H1 (cell line): ENCODE data around the gene SENP7. TPM values are rescaled to one million over a fixed set of nuclear protein-coding genes. Genes with fewer than 3 reads are reported as not detected.

ENCODE experiments used
- CTCF ChIA-PET: fragments of 300-600 bp; sonication (Branson Sonifier 250); formaldehyde crosslinking; loops from one replicate; lab custom pipeline; 2021; ENCODE audit not compliant: partially characterized antibody; lab: Charles Lee
- POLR2A ChIA-PET: fragments of 300-600 bp; sonication (Branson Sonifier 250); formaldehyde crosslinking; loops from one replicate; lab custom pipeline; 2021; ENCODE audit warnings: inconsistent platforms; ENCODE audit not compliant: partially characterized antibody; lab: Charles Lee
- DNase-seq, 2 experiments: peaks; one replicate each; pipeline versions ENCODE4 v3.0.0 to v3.0.0-alpha.2; 2010 to 2022; ENCODE audit warnings: low spot score in 2 of 2, low read depth in 1 of 2, mixed read lengths in 1 of 2
- FAIRE-seq: peaks from 2 replicates; lab custom pipeline; 2011; peaks lifted over from hg19 to GRCh38; lab: Jason Lieb, UNC
- H2AFZ ChIP-seq: 2 replicates; pipeline ENCODE4 v1.8.1; 2012; ENCODE audit warnings: low read length, inconsistent platforms
- H2AK5ac ChIP-seq: 2 replicates; pipeline ENCODE4 v1.6.1; 2013; ENCODE audit warnings: low read depth, low read length
- H2BK120ac ChIP-seq: replicated peaks from 2 replicates; pipeline ENCODE3; 2013; ENCODE audit warnings: low read depth, low read length, inconsistent platforms
- H2BK12ac ChIP-seq: 2 replicates; pipeline ENCODE4 v1.6.1; 2013; ENCODE audit warnings: low read depth, low read length
- H2BK15ac ChIP-seq: 2 replicates; pipeline ENCODE4 v1.6.1; 2013; ENCODE audit warnings: low read length
- H2BK20ac ChIP-seq: 2 replicates; pipeline ENCODE4 v1.6.1; 2013; ENCODE audit warnings: low read length
- H2BK5ac ChIP-seq: 2 replicates; pipeline ENCODE4 v1.6.1; 2013; ENCODE audit warnings: low read depth, low read length
- H3K14ac ChIP-seq: 2 replicates; pipeline ENCODE4 v1.6.1; 2013; ENCODE audit warnings: inconsistent platforms; ENCODE audit not compliant: insufficient read length
- H3K18ac ChIP-seq: 2 replicates; pipeline ENCODE4 v1.6.1; 2013; ENCODE audit warnings: low read length; ENCODE audit errors: extremely low read depth
- H3K23ac ChIP-seq: 2 replicates; pipeline ENCODE4 v1.6.1; 2013; ENCODE audit warnings: inconsistent platforms; ENCODE audit not compliant: insufficient read length
- H3K23me2 ChIP-seq: 2 replicates; pipeline ENCODE4 v1.6.1; 2013; ENCODE audit warnings: low read depth, low read length
- H3K27ac ChIP-seq: 2 replicates; pipeline ENCODE4 v1.6.1; 2011; ENCODE audit warnings: low read depth, low read length, inconsistent platforms
- H3K27me3 ChIP-seq, 4 experiments: replicated peaks in 1 of 4; 1 replicate in 1 of 4; 2 replicates in 3 of 4; pipeline versions ENCODE4 v1.6.1 to v1.8.1; 2011 to 2013; ENCODE audit warnings: low read length in 3 of 4, mild to moderate bottlenecking in 3 of 4, inconsistent platforms in 2 of 4, mixed read lengths in 2 of 4, moderate library complexity in 1 of 4; ENCODE audit not compliant: control insufficient read depth in 3 of 4, insufficient read depth in 3 of 4; ENCODE audit errors: extremely low read depth in 1 of 4
- H3K36me3 ChIP-seq, 4 experiments: 2 replicates each; pipeline versions ENCODE4 v1.6.1 to v1.8.1; 2011 to 2013; ENCODE audit warnings: mild to moderate bottlenecking in 4 of 4, low read length in 3 of 4, moderate library complexity in 2 of 4, control low read depth in 1 of 4, inconsistent platforms in 1 of 4; ENCODE audit not compliant: insufficient read depth in 4 of 4, control insufficient read depth in 2 of 4
- H3K4ac ChIP-seq: replicated peaks from 2 replicates; pipeline ENCODE3; 2013; ENCODE audit warnings: low read length, low read depth, mixed read lengths, inconsistent platforms; ENCODE audit not compliant: insufficient read length
- H3K4me1 ChIP-seq, 4 experiments: replicated peaks in 1 of 4; 1 replicate in 1 of 4; 2 replicates in 3 of 4; pipeline versions ENCODE4 v1.6.1 to v1.8.1; 2011 to 2013; ENCODE audit warnings: low read length in 3 of 4, inconsistent platforms in 2 of 4, mixed read lengths in 1 of 4; ENCODE audit not compliant: insufficient read depth in 4 of 4, control insufficient read depth in 3 of 4
- H3K4me2 ChIP-seq, 2 experiments: 2 replicates each; pipeline versions ENCODE4 v1.6.1 to v1.8.1; 2011 to 2013; ENCODE audit warnings: low read depth in 2 of 2, low read length in 2 of 2, control low read depth in 1 of 2, inconsistent platforms in 1 of 2, mild to moderate bottlenecking in 1 of 2; ENCODE audit not compliant: insufficient read depth in 1 of 2
- H3K4me3 ChIP-seq, 4 experiments: fragments of 200-600, 300-600 bp in 1 of 4; sonication (generic), shearing (Covaris generic), sonication (Bioruptor Twin) in 1 of 4; 2 replicates each; pipeline versions ENCODE4 v1.5.1 to v1.8.1; 2011 to 2016; ENCODE audit warnings: low read length in 4 of 4, low read depth in 3 of 4, control low read depth in 2 of 4, inconsistent platforms in 2 of 4, mild to moderate bottlenecking in 2 of 4, mixed read lengths in 1 of 4, moderate library complexity in 1 of 4; ENCODE audit not compliant: insufficient read depth in 2 of 4; ENCODE audit errors: extremely low read depth in 1 of 4
- H3K56ac ChIP-seq: replicated peaks from 2 replicates; pipeline ENCODE3; 2013; ENCODE audit warnings: low read depth, mild to moderate bottlenecking, mixed read lengths, low read length, inconsistent platforms; ENCODE audit not compliant: insufficient read length
- H3K79me1 ChIP-seq: 2 replicates; pipeline ENCODE4 v1.6.1; 2013; ENCODE audit warnings: low read depth, low read length, control low read depth
- H3K79me2 ChIP-seq, 2 experiments: 2 replicates each; pipeline versions ENCODE4 v1.6.1 to v1.8.1; 2012 to 2013; ENCODE audit warnings: low read length in 2 of 2, mild to moderate bottlenecking in 2 of 2, inconsistent platforms in 1 of 2; ENCODE audit not compliant: insufficient read depth in 2 of 2, control insufficient read depth in 1 of 2
- H3K9ac ChIP-seq, 4 experiments: replicated peaks in 1 of 4; 1 replicate in 1 of 4; 2 replicates in 3 of 4; pipeline versions ENCODE4 v1.6.1 to v1.8.1; 2011 to 2013; ENCODE audit warnings: low read depth in 3 of 4, low read length in 3 of 4, control low read depth in 2 of 4, mild to moderate bottlenecking in 2 of 4, moderate library complexity in 2 of 4, inconsistent platforms in 1 of 4; ENCODE audit errors: extremely low read depth in 1 of 4
- H3K9me3 ChIP-seq, 2 experiments: 2 replicates each; pipeline versions ENCODE4 v1.6.1 to v1.8.1; 2012 to 2013; ENCODE audit warnings: mild to moderate bottlenecking in 2 of 2, moderate library complexity in 2 of 2, control low read depth in 1 of 2, inconsistent platforms in 1 of 2, low read depth in 1 of 2, low read length in 1 of 2, mixed read lengths in 1 of 2; ENCODE audit not compliant: insufficient read depth in 2 of 2
- H4K20me1 ChIP-seq, 2 experiments: replicated peaks in 1 of 2; 2 replicates each; pipeline versions ENCODE3 to v1.8.1; 2011 to 2013; ENCODE audit warnings: inconsistent platforms in 2 of 2, low read length in 2 of 2, mild to moderate bottlenecking in 1 of 2; ENCODE audit not compliant: insufficient read depth in 2 of 2, control insufficient read depth in 1 of 2
- H4K5ac ChIP-seq: 2 replicates; pipeline ENCODE4 v1.6.1; 2013; ENCODE audit warnings: low read length, low read depth, mixed read lengths, inconsistent platforms; ENCODE audit not compliant: insufficient read length
- H4K8ac ChIP-seq: 2 replicates; pipeline ENCODE4 v1.8.0; 2013; ENCODE audit warnings: mild to moderate bottlenecking, moderate library complexity, low read length, inconsistent platforms; ENCODE audit not compliant: insufficient read depth; ENCODE audit errors: extremely low read depth
- H4K91ac ChIP-seq: replicated peaks from 2 replicates; pipeline ENCODE3; 2013; ENCODE audit warnings: low read length, mixed read lengths, inconsistent platforms; ENCODE audit not compliant: insufficient read length
- ASH2L ChIP-seq: fragments of 200-600, 300-600 bp; sonication (generic); IDR thresholded peaks from one replicate; pipeline ENCODE4 v1.7.1; 2017; ENCODE audit warnings: low read length
- CBX5 ChIP-seq: fragments of 300-800, 300-1000 bp; sonication (generic); IDR thresholded peaks from 2 replicates; pipeline ENCODE4 v1.7.1; 2016; ENCODE audit warnings: antibody characterized with exemption, low read length, low read depth
- CBX8 ChIP-seq: fragments of 300-800, 300-1000 bp; sonication (generic); IDR thresholded peaks from 2 replicates; pipeline ENCODE4 v1.7.1; 2016; ENCODE audit warnings: low read depth, low read length, borderline replicate concordance
- CHD2 ChIP-seq: IDR thresholded peaks from 2 replicates; pipeline ENCODE4 v1.6.1; 2012; ENCODE audit warnings: low read length, improper control_type of control experiment
- GTF2F1 ChIP-seq: IDR thresholded peaks from 2 replicates; pipeline ENCODE4 v1.6.1; 2012; ENCODE audit warnings: low read depth, low read length, improper control_type of control experiment, borderline replicate concordance
- JUN ChIP-seq: IDR thresholded peaks from 2 replicates; pipeline ENCODE4 v1.6.1; 2011; ENCODE audit warnings: low read depth, mild to moderate bottlenecking, improper control_type of control experiment, low read length
- JUND ChIP-seq: IDR thresholded peaks from 2 replicates; pipeline ENCODE4 v1.6.1; 2011; ENCODE audit warnings: mild to moderate bottlenecking, improper control_type of control experiment, low read length
- KDM1A ChIP-seq: fragments of 200-600, 300-600 bp; sonication (generic); IDR thresholded peaks from 2 replicates; pipeline ENCODE4 v1.7.1; 2016; ENCODE audit warnings: mild to moderate bottlenecking, low read length, borderline replicate concordance
- POLR2A ChIP-seq, 2 experiments: IDR thresholded peaks; 1 replicate in 1 of 2; 2 replicates in 1 of 2; pipeline ENCODE4 v1.6.1; 2011; ENCODE audit warnings: low read depth in 2 of 2, low read length in 2 of 2, mild to moderate bottlenecking in 2 of 2; ENCODE audit errors: control extremely low read depth in 1 of 2
- POLR2AphosphoS5 ChIP-seq: IDR thresholded peaks from 2 replicates; pipeline ENCODE4 v1.6.1; 2011; ENCODE audit warnings: low read depth, low read length
- TBP ChIP-seq: IDR thresholded peaks from 2 replicates; pipeline ENCODE4 v1.6.1; 2011; ENCODE audit warnings: low read depth, low read length, improper control_type of control experiment
- WGBS, 2 experiments: shearing (Covaris generic) in 1 of 2; methylation state at CpG; one replicate each; pipeline versions ENCODE4 v1.1.6 to v1.1.7; 2013 to 2015; ENCODE audit warnings: low lambda C conversion rate in 2 of 2, mixed read lengths in 2 of 2, inconsistent platforms in 1 of 2, low coverage in 1 of 2, missing lambda C conversion rate in 1 of 2; ENCODE audit not compliant: insufficient replicate concordance in 2 of 2, insufficient coverage in 1 of 2, insufficient read length in 1 of 2; ENCODE audit errors: extremely low coverage in 1 of 2, missing lambda C conversion rate in 1 of 2; 5-methylcytosine and 5-hydroxymethylcytosine counted together
- polyA plus RNA-seq, 7 experiments: library from polyadenylated mRNA; depleted of rRNA in 3 of 7; stranded (reverse) in 5 of 7; unstranded in 2 of 7; fragments of >200 nt in 5 of 7; fragments of 200-250 nt in 2 of 7; gene quantifications; 1 replicate in 5 of 7; 2 replicates in 1 of 7; 4 replicates in 1 of 7; pipeline versions ENCODE4 v1.2.1 to v1.2.3, GENCODE V29; 2011 to 2013; ENCODE audit warnings: missing spikeins in 2 of 7, mixed read lengths in 2 of 7
- total RNA-seq: library from RNA; stranded (reverse); fragmentation: NEBNext Ultra II Directional; extraction: Animal tissue kit (Norgen Biotek cat#: 25700); gene quantifications from 2 replicates; pipeline ENCODE4 v1.2.1, GENCODE V29; 2021
- TF ChIP-seq, protein P1 (sequence below): IDR thresholded peaks from 2 replicates; pipeline ENCODE4 v1.6.1; 2012; ENCODE audit warnings: low read length, inconsistent platforms
- TF ChIP-seq, protein P2 (sequence below): IDR thresholded peaks from 2 replicates; pipeline ENCODE4 v1.6.1; 2011; ENCODE audit warnings: low read depth, mild to moderate bottlenecking, low read length; ENCODE audit not compliant: insufficient read depth

Gene SENP7
- total and polyA plus RNA-seq, 2 of the 8 experiments (the other 6 are each of a cell fraction or from before 2014, with no cell fraction given), result 2.8 to 7.8 TPM

DNA sequence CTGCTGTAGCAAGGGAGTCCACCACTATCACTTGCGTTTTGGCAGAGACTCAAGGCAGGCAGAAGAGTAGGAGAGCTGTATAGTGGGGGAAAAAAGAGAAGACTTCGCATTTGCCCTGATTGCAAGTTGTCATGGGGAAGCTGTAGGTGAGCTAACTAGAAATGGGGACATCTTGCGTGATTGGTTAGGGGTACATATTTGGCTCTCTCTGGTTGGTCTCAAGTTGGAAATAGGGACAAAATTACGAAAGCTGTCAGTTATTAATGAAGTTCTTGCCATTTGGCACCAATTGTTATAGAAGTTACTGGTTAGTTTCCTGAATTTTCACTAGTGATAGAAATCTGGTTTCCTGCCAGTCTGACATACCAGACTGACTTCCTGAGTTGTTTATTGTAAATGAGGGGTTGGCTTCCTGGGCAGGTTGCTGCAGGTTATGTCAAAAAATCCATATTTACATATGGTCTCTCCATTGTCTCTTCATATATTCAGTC, 8.2 kb upstream of the SENP7 start:
- 93% methylated on average over 4 of the region's 4 CpGs; no CpG with 5 or more reads in 1 of the 2 experiments for WGBS, 2 experiments
- Histone ChIP-seq H3K4ac (no peak overlapping the region), H2BK5ac (no peak overlapping the region), H2AK5ac (no peak overlapping the region), H4K91ac (no peak overlapping the region), H3K4me1 (peaks cover 0 to 3% (median 0%) of the 10 kb centered on the region in 4 experiments; a peak in 1 of 7 replicates), H3K4me2 (no peak overlapping the region), H2AFZ (no peak overlapping the region), H3K56ac (no peak overlapping the region), H3K4me3 (no peak overlapping the region), H3K27ac (no peak overlapping the region), H3K23ac (no peak overlapping the region), H2BK120ac (no peak overlapping the region), H3K18ac (no peak overlapping the region), H2BK12ac (no peak overlapping the region), H3K79me2 (no peaks in the 10 kb centered on the region), H3K14ac (no peak overlapping the region), H3K79me1 (no peaks in the 10 kb centered on the region), H3K27me3 (no peaks in the 10 kb centered on the region), H2BK15ac (no peak overlapping the region), H4K8ac (no peak overlapping the region), H3K36me3 (0 out of 8 replicates have a peak, but pooled peaks cover 0 to 2% (median 0%) of the 10 kb centered on the region in 4 experiments), H4K5ac (no peak overlapping the region), H3K9ac (no peak overlapping the region), H4K20me1 (no peaks in the 10 kb centered on the region), H2BK20ac (no peak overlapping the region), H3K9me3 (peaks cover 12 to 16% of the 10 kb centered on the region in 2 experiments), H3K23me2 (no peaks in the 10 kb centered on the region)
- no peak for DNase-seq
- ChIA-PET POLR2A (interaction anchor here (0.6 to 2.6 kb wide), 3 partner anchors 9 to 53 kb away, joined by 3 to 7 read pairs (median 6); partner anchors contain the start of genes PCNP, SENP7 and TRMT10C), CTCF (no interaction called here)
- no peak for FAIRE-seq
- TF ChIP-seq ASH2L (no peak), CBX5 (no peak), JUN (no peak), GTF2F1 (no peak), POLR2AphosphoS5 (no peak), KDM1A (no peak), TBP (no peak), JUND (no peak), CHD2 (no peak), CBX8 (no peak), POLR2A (IDR thresholded peaks at IDR 0.05; ENCODE audit: control extremely low read depth in 1 of 2, low read depth in 2 of 2, low read length in 2 of 2) (no peak)
- TF ChIP-seq, protein P1, sequence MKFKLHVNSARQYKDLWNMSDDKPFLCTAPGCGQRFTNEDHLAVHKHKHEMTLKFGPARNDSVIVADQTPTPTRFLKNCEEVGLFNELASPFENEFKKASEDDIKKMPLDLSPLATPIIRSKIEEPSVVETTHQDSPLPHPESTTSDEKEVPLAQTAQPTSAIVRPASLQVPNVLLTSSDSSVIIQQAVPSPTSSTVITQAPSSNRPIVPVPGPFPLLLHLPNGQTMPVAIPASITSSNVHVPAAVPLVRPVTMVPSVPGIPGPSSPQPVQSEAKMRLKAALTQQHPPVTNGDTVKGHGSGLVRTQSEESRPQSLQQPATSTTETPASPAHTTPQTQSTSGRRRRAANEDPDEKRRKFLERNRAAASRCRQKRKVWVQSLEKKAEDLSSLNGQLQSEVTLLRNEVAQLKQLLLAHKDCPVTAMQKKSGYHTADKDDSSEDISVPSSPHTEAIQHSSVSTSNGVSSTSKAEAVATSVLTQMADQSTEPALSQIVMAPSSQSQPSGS, result no peak
- TF ChIP-seq, protein P2, sequence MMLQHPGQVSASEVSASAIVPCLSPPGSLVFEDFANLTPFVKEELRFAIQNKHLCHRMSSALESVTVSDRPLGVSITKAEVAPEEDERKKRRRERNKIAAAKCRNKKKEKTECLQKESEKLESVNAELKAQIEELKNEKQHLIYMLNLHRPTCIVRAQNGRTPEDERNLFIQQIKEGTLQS, result no peak
